GM23338 (cell line): ENCODE results near the gene SP100. TPM values are rescaled to one million over a fixed set of nuclear protein-coding genes. Genes with fewer than 3 reads are reported as not detected.
"Not testable (repeated sequence)": the region's sequence is repeated elsewhere in the genome, so short reads cannot be mapped to it uniquely, and the experiment has no call there.

Experiments used
- ATAC-seq: fragments of 200-7000 bp; cut with Tn5 transposase; 3 replicates; pipeline ENCODE4 v1.9.1; 2020
- DNase-seq: peaks from one replicate; pipeline ENCODE4 v3.0.0-alpha.2; 2015; ENCODE audit warnings: low spot score
- H2AFZ ChIP-seq: fragments of 200-600 bp; sonication (generic); 2 replicates; pipeline ENCODE4 v1.8.0; 2016; ENCODE audit warnings: antibody characterized with exemption, mild to moderate bottlenecking, moderate library complexity
- H3F3A ChIP-seq: fragments of 200-600 bp; sonication (generic); replicated peaks from 2 replicates; pipeline ENCODE4 v1.8.0; 2017; ENCODE audit warnings: antibody characterized with exemption, mixed run types, low read depth
- H3K27ac ChIP-seq: fragments of 200-600 bp; sonication (generic); 2 replicates; pipeline ENCODE4 v1.6.1; 2016; ENCODE audit warnings: low read depth
- H3K27me3 ChIP-seq: fragments of 200-600 bp; sonication (generic); 2 replicates; pipeline ENCODE4 v1.8.0; 2016; ENCODE audit warnings: mild to moderate bottlenecking, mixed run types, moderate library complexity; ENCODE audit not compliant: insufficient read depth
- H3K36me3 ChIP-seq: fragments of 200-600 bp; sonication (generic); 2 replicates; pipeline ENCODE4 v1.8.0; 2016; ENCODE audit warnings: mild to moderate bottlenecking; ENCODE audit not compliant: insufficient read depth
- H3K4me1 ChIP-seq: fragments of 200-600 bp; sonication (generic); 2 replicates; pipeline ENCODE4 v1.8.0; 2016; ENCODE audit warnings: mild to moderate bottlenecking, moderate library complexity; ENCODE audit not compliant: insufficient read depth
- H3K4me2 ChIP-seq: fragments of 200-600 bp; sonication (generic); 2 replicates; pipeline ENCODE4 v1.7.1; 2017; ENCODE audit warnings: mixed run types
- H3K4me3 ChIP-seq: fragments of 200-600 bp; sonication (generic); 2 replicates; pipeline ENCODE4 v1.6.1; 2016; ENCODE audit warnings: mixed run types
- H3K79me2 ChIP-seq: fragments of 200-600 bp; sonication (generic); replicated peaks from 2 replicates; pipeline ENCODE4 v1.8.0; 2017; ENCODE audit warnings: mild to moderate bottlenecking; ENCODE audit not compliant: insufficient read depth
- H3K9me2 ChIP-seq: fragments of 200-600 bp; sonication (generic); 2 replicates; pipeline ENCODE4 v1.8.0; 2017; ENCODE audit not compliant: insufficient read depth
- H4K20me1 ChIP-seq: fragments of 200-600 bp; sonication (generic); replicated peaks from 2 replicates; pipeline ENCODE4 v1.8.0; 2017; ENCODE audit warnings: mild to moderate bottlenecking; ENCODE audit not compliant: insufficient read depth
- H3K27ac Mint-ChIP-seq: 2 replicates; pipeline ENCODE4 v1.8.0; 2020; ENCODE audit warnings: inconsistent platforms, mild to moderate bottlenecking, moderate library complexity, mixed read lengths
- H3K27me3 Mint-ChIP-seq: 3 replicates; pipeline ENCODE4 v1.8.0; 2022; ENCODE audit warnings: low read depth, mild to moderate bottlenecking, moderate library complexity, mixed read lengths, inconsistent platforms; ENCODE audit not compliant: insufficient read depth, poor library complexity
- H3K36me3 Mint-ChIP-seq: 3 replicates; pipeline ENCODE4 v1.8.0; 2021; ENCODE audit warnings: low read depth, mild to moderate bottlenecking, inconsistent platforms, moderate library complexity, mixed read lengths
- H3K4me1 Mint-ChIP-seq: 3 replicates; pipeline ENCODE4 v1.8.0; 2020; ENCODE audit warnings: mild to moderate bottlenecking, inconsistent platforms, mixed read lengths
- H3K4me3 Mint-ChIP-seq: 3 replicates; pipeline ENCODE4 v1.8.0; 2021; ENCODE audit warnings: moderate library complexity, mild to moderate bottlenecking, inconsistent platforms, mixed read lengths
- H3K9me3 Mint-ChIP-seq: 3 replicates; pipeline ENCODE4 v1.8.0; 2020; ENCODE audit warnings: moderate library complexity, mild to moderate bottlenecking, inconsistent platforms, mixed read lengths
- EZH2 ChIP-seq: fragments of 200-600 bp; sonication (generic); IDR thresholded peaks from one replicate; pipeline ENCODE4 v1.8.0; 2017; ENCODE audit warnings: antibody characterized with exemption, mild to moderate bottlenecking, low read depth; ENCODE audit not compliant: unreplicated experiment
- EZH2phosphoT487 ChIP-seq: fragments of 200-600 bp; sonication (generic); IDR thresholded peaks from one replicate; pipeline ENCODE4 v1.8.1; 2018; ENCODE audit warnings: antibody characterized with exemption; ENCODE audit not compliant: unreplicated experiment
- POLR2AphosphoS5 ChIP-seq: IDR thresholded peaks from 2 replicates; pipeline ENCODE4 v1.6.1; 2016; ENCODE audit warnings: antibody characterized with exemption, low read depth
- ZNF114 ChIP-seq: fragments of 250-450 bp; sonication (Bioruptor Pico); IDR thresholded peaks from 2 replicates; pipeline ENCODE4 v1.5.0; 2020; ENCODE audit warnings: mild to moderate bottlenecking, moderate library complexity
- polyA plus RNA-seq: library from polyadenylated mRNA; unstranded; fragments of >200 nt; fragmentation: Nextera tagmentation; extraction: Ambion mirVana; gene quantifications from 2 replicates; pipeline ENCODE4 v1.2.1, GENCODE V29; 2016
- total RNA-seq: library from RNA; depleted of rRNA; stranded (reverse); fragments of >200 nt; shearing (Covaris generic); gene quantifications from 2 replicates; pipeline ENCODE4 v1.2.3, GENCODE V29; 2014
- TF ChIP-seq, protein P1 (sequence below): IDR thresholded peaks from one replicate; pipeline ENCODE4 v1.6.1; 2018; ENCODE audit warnings: antibody characterized with exemption; ENCODE audit not compliant: unreplicated experiment
- TF ChIP-seq, protein P2 (sequence below): IDR thresholded peaks from 2 replicates; pipeline ENCODE4 v1.6.1; 2016; ENCODE audit warnings: antibody characterized with exemption
- TF ChIP-seq, protein P3 (sequence below), 2 experiments: fragments of 200-600 bp in 1 of 2; sonication (generic) in 1 of 2; conservative IDR thresholded peaks; 2 replicates each; pipeline versions ENCODE4 v1.5.1 to v1.6.1; 2016 to 2017; ENCODE audit warnings: antibody characterized with exemption in 2 of 2, low read depth in 2 of 2, mild to moderate bottlenecking in 2 of 2, moderate library complexity in 1 of 2

Gene SP100
- total and polyA plus RNA-seq, 2 experiments from 2014 or later = 0.44 to 0.73 TPM

DNA sequence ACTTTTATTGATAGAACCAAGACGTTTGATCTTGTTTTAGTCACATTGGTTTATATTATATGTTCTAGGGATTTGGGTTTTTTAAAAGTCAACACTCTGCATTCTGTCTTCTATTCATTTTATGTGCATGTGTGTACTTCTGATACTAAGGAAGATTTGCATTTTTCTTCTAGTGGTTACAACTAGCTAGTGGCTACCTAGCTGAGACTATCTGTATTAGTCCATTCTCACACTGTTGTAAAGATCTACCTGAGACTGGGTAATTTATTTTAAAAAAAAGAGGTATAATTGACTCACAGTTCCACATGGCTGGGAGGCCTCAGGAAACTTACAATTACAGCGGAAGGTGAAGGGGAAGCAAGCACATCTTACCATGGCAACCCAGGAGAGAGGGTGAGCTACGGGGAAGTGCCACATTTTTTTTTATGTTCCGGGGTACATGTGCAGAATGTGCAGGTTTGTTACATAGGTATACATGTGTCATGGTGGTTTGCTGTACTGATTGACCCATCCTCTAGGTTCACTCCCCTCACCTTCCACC lies 69.9 kb downstream of the SP100 start:
- Histone ChIP-seq H3K4me3 (no peak overlapping the region), H2AFZ (no peak overlapping the region), H3K4me1 (no peaks in the 10 kb centered on the region), H3K9me2 (no peaks in the 10 kb centered on the region; the same call in none of the 2 replicates), H3F3A (no peaks in the 10 kb centered on the region), H3K36me3 (no peaks in the 10 kb centered on the region), H3K4me2 (no peak overlapping the region), H3K27ac (no peak overlapping the region), H3K27me3 (no peaks in the 10 kb centered on the region), H4K20me1 (no peaks in the 10 kb centered on the region), H3K79me2 (no peaks in the 10 kb centered on the region)
- TF ChIP-seq, protein P1, sequence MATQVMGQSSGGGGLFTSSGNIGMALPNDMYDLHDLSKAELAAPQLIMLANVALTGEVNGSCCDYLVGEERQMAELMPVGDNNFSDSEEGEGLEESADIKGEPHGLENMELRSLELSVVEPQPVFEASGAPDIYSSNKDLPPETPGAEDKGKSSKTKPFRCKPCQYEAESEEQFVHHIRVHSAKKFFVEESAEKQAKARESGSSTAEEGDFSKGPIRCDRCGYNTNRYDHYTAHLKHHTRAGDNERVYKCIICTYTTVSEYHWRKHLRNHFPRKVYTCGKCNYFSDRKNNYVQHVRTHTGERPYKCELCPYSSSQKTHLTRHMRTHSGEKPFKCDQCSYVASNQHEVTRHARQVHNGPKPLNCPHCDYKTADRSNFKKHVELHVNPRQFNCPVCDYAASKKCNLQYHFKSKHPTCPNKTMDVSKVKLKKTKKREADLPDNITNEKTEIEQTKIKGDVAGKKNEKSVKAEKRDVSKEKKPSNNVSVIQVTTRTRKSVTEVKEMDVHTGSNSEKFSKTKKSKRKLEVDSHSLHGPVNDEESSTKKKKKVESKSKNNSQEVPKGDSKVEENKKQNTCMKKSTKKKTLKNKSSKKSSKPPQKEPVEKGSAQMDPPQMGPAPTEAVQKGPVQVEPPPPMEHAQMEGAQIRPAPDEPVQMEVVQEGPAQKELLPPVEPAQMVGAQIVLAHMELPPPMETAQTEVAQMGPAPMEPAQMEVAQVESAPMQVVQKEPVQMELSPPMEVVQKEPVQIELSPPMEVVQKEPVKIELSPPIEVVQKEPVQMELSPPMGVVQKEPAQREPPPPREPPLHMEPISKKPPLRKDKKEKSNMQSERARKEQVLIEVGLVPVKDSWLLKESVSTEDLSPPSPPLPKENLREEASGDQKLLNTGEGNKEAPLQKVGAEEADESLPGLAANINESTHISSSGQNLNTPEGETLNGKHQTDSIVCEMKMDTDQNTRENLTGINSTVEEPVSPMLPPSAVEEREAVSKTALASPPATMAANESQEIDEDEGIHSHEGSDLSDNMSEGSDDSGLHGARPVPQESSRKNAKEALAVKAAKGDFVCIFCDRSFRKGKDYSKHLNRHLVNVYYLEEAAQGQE = no peak
- TF ChIP-seq, protein P2, sequence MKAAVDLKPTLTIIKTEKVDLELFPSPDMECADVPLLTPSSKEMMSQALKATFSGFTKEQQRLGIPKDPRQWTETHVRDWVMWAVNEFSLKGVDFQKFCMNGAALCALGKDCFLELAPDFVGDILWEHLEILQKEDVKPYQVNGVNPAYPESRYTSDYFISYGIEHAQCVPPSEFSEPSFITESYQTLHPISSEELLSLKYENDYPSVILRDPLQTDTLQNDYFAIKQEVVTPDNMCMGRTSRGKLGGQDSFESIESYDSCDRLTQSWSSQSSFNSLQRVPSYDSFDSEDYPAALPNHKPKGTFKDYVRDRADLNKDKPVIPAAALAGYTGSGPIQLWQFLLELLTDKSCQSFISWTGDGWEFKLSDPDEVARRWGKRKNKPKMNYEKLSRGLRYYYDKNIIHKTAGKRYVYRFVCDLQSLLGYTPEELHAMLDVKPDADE = no peak
- TF ChIP-seq EZH2 = no peak
- no peak for TF ChIP-seq ZNF114
- TF ChIP-seq POLR2AphosphoS5 = no peak
- Mint-ChIP-seq H3K27ac (no peak overlapping the region), H3K9me3 (peaks cover 10% of the 10 kb centered on the region; the same call in 2 of the 3 replicates), H3K4me3 (no peak overlapping the region), H3K36me3 (no peaks in the 10 kb centered on the region), H3K27me3 (no peaks in the 10 kb centered on the region), H3K4me1 (no peaks in the 10 kb centered on the region)
- DNase-seq = no peak
- no peak for ATAC-seq

DNA sequence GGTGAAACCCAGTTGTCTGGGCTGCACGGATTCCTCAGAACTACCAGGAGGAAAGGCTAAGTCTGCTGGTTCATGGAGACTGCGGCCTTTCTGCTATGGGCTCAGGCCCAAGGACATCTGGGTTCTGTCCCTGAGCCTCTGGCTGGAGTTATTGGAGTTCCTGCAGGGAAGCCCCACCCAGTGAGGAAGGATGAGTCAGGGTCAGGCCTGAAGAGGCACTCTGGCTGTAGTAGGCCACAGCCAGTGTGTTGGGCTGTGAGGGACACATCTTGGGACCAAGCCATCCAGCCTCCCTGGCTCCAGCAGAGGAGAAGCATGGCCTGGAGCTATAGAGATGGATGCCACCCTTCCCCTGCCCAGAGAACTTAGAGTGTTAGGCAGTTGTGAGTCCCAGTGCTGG lies 75.2 kb downstream of the SP100 start:
- not testable (repeated sequence) for H3K36me3 Mint-ChIP-seq, H3K4me3 Mint-ChIP-seq, H3K27me3 Mint-ChIP-seq, DNase-seq, H3K79me2 ChIP-seq, ATAC-seq, H3K27me3 ChIP-seq, H3K4me2 ChIP-seq, H2AFZ ChIP-seq, H3F3A ChIP-seq, H3K4me3 ChIP-seq, H3K27ac ChIP-seq, H3K4me1 ChIP-seq, H3K9me2 ChIP-seq, H4K20me1 ChIP-seq, H3K4me1 Mint-ChIP-seq, H3K36me3 ChIP-seq, H3K27ac Mint-ChIP-seq
- H3K9me3 Mint-ChIP-seq = peaks cover 17% of the 10 kb centered on the region; the same call in 2 of the 3 replicates

DNA sequence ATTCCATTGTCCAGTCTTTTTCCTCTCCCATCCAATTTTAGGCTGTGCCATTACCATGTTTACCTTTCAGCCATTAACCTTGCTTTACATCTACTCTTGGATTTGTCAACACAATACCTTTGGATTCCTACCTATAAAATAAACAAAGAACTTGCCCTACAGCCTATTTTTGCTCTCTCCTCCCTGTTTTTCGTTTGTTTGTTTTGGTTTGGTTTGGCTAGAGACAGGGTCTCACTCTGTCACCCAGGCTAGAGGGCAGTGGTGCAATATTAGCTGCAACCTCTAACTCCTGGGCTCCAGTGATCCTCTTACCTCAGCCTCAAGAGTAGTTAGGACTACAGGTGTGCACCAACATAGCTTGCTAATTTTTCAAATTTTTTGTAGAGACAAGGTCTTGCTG lies 76.1 kb downstream of the SP100 start:
- H3K4me1 ChIP-seq = no peaks in the 10 kb centered on the region
- no peak overlapping the region for H3K4me2 ChIP-seq
- no peak overlapping the region for H2AFZ ChIP-seq
- H3K4me3 ChIP-seq = no peak overlapping the region
- Mint-ChIP-seq H3K9me3 (peaks cover 17% of the 10 kb centered on the region; the same call in 2 of the 3 replicates), H3K27me3 (no peaks in the 10 kb centered on the region), H3K36me3 (no peaks in the 10 kb centered on the region), H3K4me3 (no peak overlapping the region), H3K4me1 (no peaks in the 10 kb centered on the region), H3K27ac (no peak overlapping the region)
- H3K9me2 ChIP-seq = peaks cover 5% of the 10 kb centered on the region
- H3F3A ChIP-seq = no peaks in the 10 kb centered on the region
- ATAC-seq = no peak
- no peak overlapping the region for H3K27ac ChIP-seq
- H3K27me3 ChIP-seq = no peaks in the 10 kb centered on the region
- H4K20me1 ChIP-seq = no peaks in the 10 kb centered on the region
- no peaks in the 10 kb centered on the region for H3K79me2 ChIP-seq
- no peaks in the 10 kb centered on the region for H3K36me3 ChIP-seq
- no peak for DNase-seq
- TF ChIP-seq EZH2phosphoT487 = no peak
- TF ChIP-seq, protein P3, sequence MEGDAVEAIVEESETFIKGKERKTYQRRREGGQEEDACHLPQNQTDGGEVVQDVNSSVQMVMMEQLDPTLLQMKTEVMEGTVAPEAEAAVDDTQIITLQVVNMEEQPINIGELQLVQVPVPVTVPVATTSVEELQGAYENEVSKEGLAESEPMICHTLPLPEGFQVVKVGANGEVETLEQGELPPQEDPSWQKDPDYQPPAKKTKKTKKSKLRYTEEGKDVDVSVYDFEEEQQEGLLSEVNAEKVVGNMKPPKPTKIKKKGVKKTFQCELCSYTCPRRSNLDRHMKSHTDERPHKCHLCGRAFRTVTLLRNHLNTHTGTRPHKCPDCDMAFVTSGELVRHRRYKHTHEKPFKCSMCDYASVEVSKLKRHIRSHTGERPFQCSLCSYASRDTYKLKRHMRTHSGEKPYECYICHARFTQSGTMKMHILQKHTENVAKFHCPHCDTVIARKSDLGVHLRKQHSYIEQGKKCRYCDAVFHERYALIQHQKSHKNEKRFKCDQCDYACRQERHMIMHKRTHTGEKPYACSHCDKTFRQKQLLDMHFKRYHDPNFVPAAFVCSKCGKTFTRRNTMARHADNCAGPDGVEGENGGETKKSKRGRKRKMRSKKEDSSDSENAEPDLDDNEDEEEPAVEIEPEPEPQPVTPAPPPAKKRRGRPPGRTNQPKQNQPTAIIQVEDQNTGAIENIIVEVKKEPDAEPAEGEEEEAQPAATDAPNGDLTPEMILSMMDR (conservative IDR thresholded peaks at IDR 0.05; ENCODE audit: low read depth in 2 of 2) = no peak
